Measurements from ENCODE around the gene SMARCB1. TPM values are rescaled to one million over a fixed set of nuclear protein-coding genes. Genes with fewer than 3 reads are reported as not detected.
A peak's percentile ranks its signal among the peaks of the same experiment; 100 is the strongest.

SMARCB1 gene
- total RNA-seq, 2 donors from 2014 or later, result 41.4 to 45.9 TPM

DNA sequence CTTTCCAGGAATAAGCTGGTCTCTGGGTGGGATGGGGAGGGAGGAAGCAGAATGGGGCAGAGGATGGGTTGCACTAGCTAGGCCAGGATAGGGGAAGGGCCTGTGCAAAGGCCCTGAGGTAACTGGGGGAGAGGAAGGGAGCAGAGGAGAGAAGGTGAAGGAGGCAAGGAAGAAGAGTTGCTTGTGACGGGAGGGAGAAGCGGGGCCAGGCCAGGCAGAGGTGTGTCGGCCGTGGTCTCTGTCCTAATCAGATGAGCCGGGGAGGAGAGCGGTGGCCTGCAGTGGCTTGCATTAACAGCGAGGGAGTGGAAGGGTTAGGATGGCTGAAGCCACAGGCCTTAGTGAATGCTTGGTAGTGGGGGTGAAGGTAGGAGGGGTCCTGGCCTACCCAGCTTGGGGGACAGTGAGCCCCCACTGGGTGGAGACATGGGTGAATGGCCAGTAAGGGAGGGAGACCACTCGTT lies 58.0 kb downstream of the SMARCB1 start:
- Histone ChIP-seq H3K4me1 (peaks cover 0 to 45% of the 10 kb centered on the region in 2 donors), H3K4me3 (no peak overlapping the region), H3K36me3 (no peaks in the 10 kb centered on the region), H3K27ac (peak overlapping the region; percentile 27 to 73), H3K27me3 (no peaks in the 10 kb centered on the region), H3K9me3 (no peaks in the 10 kb centered on the region)
- DNase-seq (ENCODE audit: low spot score), result no peak
- TF ChIP-seq, protein P1, sequence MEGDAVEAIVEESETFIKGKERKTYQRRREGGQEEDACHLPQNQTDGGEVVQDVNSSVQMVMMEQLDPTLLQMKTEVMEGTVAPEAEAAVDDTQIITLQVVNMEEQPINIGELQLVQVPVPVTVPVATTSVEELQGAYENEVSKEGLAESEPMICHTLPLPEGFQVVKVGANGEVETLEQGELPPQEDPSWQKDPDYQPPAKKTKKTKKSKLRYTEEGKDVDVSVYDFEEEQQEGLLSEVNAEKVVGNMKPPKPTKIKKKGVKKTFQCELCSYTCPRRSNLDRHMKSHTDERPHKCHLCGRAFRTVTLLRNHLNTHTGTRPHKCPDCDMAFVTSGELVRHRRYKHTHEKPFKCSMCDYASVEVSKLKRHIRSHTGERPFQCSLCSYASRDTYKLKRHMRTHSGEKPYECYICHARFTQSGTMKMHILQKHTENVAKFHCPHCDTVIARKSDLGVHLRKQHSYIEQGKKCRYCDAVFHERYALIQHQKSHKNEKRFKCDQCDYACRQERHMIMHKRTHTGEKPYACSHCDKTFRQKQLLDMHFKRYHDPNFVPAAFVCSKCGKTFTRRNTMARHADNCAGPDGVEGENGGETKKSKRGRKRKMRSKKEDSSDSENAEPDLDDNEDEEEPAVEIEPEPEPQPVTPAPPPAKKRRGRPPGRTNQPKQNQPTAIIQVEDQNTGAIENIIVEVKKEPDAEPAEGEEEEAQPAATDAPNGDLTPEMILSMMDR (IDR thresholded peaks at IDR 0.05), result no peak

DNA sequence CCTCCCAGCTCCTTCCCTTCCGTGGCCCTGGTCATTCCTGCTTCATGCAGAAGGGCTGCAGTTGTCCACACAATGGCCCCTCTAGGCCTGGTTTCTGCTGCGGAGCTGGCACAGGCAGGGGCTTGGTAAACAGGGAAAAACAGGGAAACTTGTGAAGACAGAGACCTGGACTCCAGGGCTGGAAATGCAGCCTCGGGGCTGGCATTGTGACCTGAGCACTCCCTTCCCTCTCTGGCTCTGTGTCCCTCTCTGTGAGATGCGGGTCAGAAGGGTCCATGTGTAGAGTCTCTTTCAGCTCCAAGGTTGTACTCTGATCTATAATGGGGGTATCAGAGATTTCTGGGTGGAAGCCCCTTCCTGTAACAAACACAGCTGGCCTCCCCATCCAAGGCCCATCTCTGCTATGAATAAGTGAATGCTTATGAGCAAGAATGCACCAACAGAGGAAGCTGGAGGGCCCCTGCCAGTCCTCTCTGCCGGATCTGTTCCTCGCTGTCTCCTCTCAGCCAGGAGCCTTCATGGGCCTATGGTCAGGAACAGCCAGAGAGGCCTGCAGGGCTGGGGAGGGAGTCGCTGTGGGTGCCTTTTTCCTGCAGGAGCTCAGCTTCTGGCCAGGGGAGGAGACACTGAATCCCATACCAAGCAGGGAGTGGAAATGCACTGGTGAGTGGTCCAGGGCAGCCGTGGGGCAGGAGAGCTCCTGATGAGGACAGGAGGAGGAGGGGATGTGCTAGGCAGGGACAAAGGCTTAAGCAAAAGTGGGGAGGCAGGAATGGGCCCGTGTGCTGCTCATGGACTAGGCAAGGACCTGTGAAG lies 58.7 kb downstream of the SMARCB1 start:
- TF ChIP-seq, protein P1 (IDR thresholded peaks at IDR 0.05), result no peak
- Histone ChIP-seq H3K27ac (peak overlapping the region; percentile 62 to 73), H3K36me3 (no peaks in the 10 kb centered on the region), H3K4me1 (peaks cover 0 to 46% of the 10 kb centered on the region in 2 donors), H3K4me3 (no peak overlapping the region), H3K9me3 (no peaks in the 10 kb centered on the region), H3K27me3 (no peaks in the 10 kb centered on the region)
- no peak for DNase-seq (ENCODE audit: low spot score)

DNA sequence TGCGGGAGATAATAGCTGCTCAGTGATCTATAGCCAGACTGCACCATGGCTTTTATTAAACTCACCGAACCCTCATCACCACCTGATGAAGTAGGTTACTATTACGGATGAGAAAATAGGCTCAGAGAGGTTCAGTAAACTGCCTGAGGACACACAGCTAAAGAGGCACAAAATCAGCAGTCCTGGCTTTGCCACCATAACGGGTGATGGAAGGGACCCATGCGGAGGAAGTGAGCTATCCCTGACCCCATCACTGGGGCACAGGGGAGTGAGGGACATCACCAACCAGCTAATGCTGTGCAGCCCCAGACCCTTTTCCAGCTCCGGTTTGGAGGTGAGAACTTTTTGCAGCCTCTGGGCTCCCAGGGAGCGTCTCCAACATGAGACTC lies 59.3 kb downstream of the SMARCB1 start:
- H3K4me1 ChIP-seq, result peaks cover 0 to 46% of the 10 kb centered on the region in 2 donors

DNA sequence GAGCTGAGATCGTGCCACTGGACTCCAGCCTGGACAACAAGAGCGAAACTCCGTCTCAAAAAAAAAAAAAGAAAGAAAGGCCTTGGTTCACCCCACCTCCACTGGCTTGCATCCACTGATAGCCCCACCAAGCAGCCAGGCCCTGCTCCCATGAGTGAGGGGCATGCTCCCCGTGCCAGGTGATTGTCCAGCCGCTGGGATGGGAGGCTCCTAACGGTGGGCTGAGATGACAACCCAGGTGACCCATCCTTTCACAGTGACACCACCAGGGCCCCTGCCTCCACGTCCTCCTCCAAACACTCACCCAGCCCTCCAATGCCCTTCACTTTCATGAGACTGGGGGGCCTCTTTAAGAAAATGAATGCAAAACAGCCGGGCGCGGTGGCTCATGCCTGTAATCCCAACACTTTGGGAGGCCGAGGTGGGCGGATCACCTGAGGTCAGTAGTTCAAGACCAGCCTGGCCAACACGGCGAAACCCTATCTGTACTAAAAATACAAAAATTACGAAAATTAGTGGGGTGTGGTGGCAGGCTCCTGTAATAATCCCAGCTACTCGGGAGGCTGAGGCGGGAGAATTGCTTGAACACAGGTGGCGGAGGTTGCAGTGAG lies 60.6 kb downstream of the SMARCB1 start:
- TF ChIP-seq, protein P1 (IDR thresholded peaks at IDR 0.05), result no peak
- Histone ChIP-seq H3K27me3 (no peaks in the 10 kb centered on the region), H3K9me3 (no peaks in the 10 kb centered on the region), H3K27ac (peak overlapping the region; percentile 62 to 73), H3K4me3 (no peak overlapping the region), H3K4me1 (peaks cover 0 to 46% of the 10 kb centered on the region in 2 donors), H3K36me3 (no peaks in the 10 kb centered on the region)
- no peak for DNase-seq (ENCODE audit: low spot score)

More for the DNA sequence above, 59.3 kb downstream of the SMARCB1 start:
- DNase-seq (ENCODE audit: low spot score), result no peak
- TF ChIP-seq, protein P1 (IDR thresholded peaks at IDR 0.05), result no peak
- H3K4me3 ChIP-seq, result no peak overlapping the region
- H3K9me3 ChIP-seq, result no peaks in the 10 kb centered on the region
- H3K27ac ChIP-seq, result peak overlapping the region; percentile 62 to 73
- no peaks in the 10 kb centered on the region for H3K27me3 ChIP-seq
- H3K36me3 ChIP-seq, result no peaks in the 10 kb centered on the region

DNA sequence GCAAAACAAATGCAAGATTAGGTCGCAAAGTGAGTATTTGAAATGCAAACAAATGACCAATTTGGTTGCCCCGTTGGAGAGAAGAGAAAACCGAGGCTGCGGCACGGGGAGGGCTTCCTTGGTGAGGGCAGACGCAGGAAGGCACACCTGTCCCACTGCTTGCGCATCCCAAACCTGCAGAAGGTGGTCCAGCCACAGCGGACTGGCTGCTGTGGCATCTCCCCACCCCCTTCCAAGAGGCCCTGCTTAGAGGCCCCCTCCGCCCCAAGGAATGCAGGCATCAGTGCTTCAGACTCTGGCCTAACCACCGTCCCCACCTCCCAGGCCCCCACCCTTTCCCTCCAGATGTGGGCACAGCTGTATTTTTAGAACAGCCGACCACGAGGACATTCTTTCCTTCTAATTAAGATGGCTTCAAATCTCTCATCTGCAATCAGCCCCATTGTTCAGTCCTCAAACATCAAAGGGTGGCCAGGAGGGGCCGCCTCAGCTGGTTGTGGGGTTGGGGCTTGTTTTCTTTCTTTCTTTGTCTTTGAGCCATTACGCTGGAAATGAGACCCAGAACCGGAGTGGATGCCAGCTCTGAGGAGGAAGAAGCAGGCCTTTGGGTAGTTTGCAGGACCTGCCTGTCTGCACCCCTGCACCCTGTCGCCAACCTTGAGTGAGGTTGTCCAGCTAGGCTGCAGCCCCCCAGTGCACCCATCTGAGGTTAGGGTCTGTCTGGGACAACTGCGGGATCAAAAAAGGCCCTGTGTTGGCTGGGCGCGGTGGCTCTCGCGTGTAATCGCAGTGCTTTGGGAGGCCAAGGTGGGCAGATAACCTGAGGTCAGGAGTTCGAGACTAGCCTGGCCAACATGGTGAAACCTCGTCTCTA lies 61.5 kb downstream of the SMARCB1 start:
- no peak for DNase-seq (ENCODE audit: low spot score)
- Histone ChIP-seq H3K4me3 (no peak overlapping the region), H3K27me3 (no peaks in the 10 kb centered on the region), H3K27ac (no peak overlapping the region), H3K4me1 (peaks cover 0 to 46% of the 10 kb centered on the region in 2 donors), H3K36me3 (no peaks in the 10 kb centered on the region), H3K9me3 (no peaks in the 10 kb centered on the region)
- TF ChIP-seq, protein P1 (IDR thresholded peaks at IDR 0.05), result no peak

All from right atrium auricular region (tissue), 2 donors.